ENCODE results near the gene TCF4.

The TCF4 gene

GRCh38 chr18:55261253-55261652 is 326.7 kb downstream of the TCF4 start:
- TF ChIP-seq CTCF (IDR thresholded peaks at IDR 0.05) = no peak

- TF ChIP-seq CTCF (IDR thresholded peaks at IDR 0.05) = no peak
These were observed 329.9 kb downstream of the TCF4 start for GRCh38 chr18:55258088-55258487.

- TF ChIP-seq CTCF (IDR thresholded peaks at IDR 0.05) = no peak
These were observed 331.1 kb downstream of the TCF4 start for GRCh38 chr18:55256929-55257289.

- no peak for TF ChIP-seq CTCF (IDR thresholded peaks at IDR 0.05)
These were observed 331.6 kb downstream of the TCF4 start for GRCh38 chr18:55256226-55256928.

GRCh38 chr18:55253814-55254213 is 334.2 kb downstream of the TCF4 start:
- TF ChIP-seq CTCF (IDR thresholded peaks at IDR 0.05) = no peak

GRCh38 chr18:55252901-55253300 is 335.1 kb downstream of the TCF4 start:
- TF ChIP-seq CTCF (IDR thresholded peaks at IDR 0.05) = no peak

- no peak for TF ChIP-seq CTCF (IDR thresholded peaks at IDR 0.05)
These were observed 335.8 kb downstream of the TCF4 start for GRCh38 chr18:55252053-55252675.

All from LNCAP (cell line).